ENCODE data around the gene NHLH1.

DNA sequence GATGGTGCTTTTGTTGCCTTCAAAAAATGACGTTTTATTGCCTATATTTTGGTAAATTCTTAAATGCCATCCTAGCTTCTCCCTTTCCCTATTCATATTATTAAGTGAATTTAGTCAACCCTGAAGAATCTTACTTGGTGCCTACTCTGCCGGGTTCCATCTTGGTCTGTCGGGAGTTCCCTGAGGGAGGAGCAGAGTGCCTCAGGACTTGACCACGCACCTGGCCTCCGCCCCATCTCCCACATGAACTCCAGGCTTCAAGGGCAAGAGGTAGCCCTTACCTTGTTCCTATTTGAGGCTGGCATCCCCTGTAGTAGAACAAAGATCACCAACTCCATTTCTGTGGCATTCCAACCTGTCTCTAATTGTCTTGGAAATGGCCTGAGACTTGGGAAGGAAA, 55.0 kb downstream of the NHLH1 start:
- TF ChIP-seq, protein P1, sequence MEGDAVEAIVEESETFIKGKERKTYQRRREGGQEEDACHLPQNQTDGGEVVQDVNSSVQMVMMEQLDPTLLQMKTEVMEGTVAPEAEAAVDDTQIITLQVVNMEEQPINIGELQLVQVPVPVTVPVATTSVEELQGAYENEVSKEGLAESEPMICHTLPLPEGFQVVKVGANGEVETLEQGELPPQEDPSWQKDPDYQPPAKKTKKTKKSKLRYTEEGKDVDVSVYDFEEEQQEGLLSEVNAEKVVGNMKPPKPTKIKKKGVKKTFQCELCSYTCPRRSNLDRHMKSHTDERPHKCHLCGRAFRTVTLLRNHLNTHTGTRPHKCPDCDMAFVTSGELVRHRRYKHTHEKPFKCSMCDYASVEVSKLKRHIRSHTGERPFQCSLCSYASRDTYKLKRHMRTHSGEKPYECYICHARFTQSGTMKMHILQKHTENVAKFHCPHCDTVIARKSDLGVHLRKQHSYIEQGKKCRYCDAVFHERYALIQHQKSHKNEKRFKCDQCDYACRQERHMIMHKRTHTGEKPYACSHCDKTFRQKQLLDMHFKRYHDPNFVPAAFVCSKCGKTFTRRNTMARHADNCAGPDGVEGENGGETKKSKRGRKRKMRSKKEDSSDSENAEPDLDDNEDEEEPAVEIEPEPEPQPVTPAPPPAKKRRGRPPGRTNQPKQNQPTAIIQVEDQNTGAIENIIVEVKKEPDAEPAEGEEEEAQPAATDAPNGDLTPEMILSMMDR (IDR thresholded peaks at IDR 0.05; ENCODE audit: extremely low read depth in 1 of 2, insufficient read depth in 1 of 2, low read depth in 1 of 2, low read length in 2 of 2): no peak
- TF ChIP-seq POLR2AphosphoS5 (IDR thresholded peaks at IDR 0.05; ENCODE audit: insufficient read depth, low read depth, low read length): no peak

Measured in endothelial cell of umbilical vein (primary cell).